ENCODE results near the gene GJB1. TPM values are rescaled to one million over a fixed set of nuclear protein-coding genes. Genes with fewer than 3 reads are reported as not detected.
A peak's percentile ranks its signal among the peaks of the same experiment; 100 is the strongest.
"Not testable (repeated sequence)": the region's sequence is repeated elsewhere in the genome, so short reads cannot be mapped to it uniquely, and the experiment has no call there.

Gene GJB1
- not detected for total RNA-seq

GRCh38 chrX:71222929-71223328, at the start of gene GJB1:
Gene GJB1, plus strand, starts transcription at chrX:71223224. Its CDS starts 484 bp downstream, at chrX:71223708.
- TF ChIP-seq CTCF (IDR thresholded peaks at IDR 0.05) = no peak
- H3K27ac ChIP-seq = no peak within 1 kb of the TSS
- H3K4me1 ChIP-seq = no peaks in the 10 kb centered on the region
- no peaks in the 10 kb centered on the region for H3K9me3 ChIP-seq
- no peak within 1 kb of the TSS for H3K4me3 ChIP-seq
- H3K36me3 ChIP-seq = no peaks in the 10 kb centered on the region
- DNase-seq (ENCODE audit: low spot score) = no peak
- no peaks in the 10 kb centered on the region for H3K27me3 ChIP-seq

GRCh38 chrX:71173440-71173839, 49.6 kb upstream of the GJB1 start:
- Histone ChIP-seq H3K9me3 (no peaks in the 10 kb centered on the region), H3K27me3 (no peaks in the 10 kb centered on the region)
- no peak for DNase-seq (ENCODE audit: low spot score)

DNA sequence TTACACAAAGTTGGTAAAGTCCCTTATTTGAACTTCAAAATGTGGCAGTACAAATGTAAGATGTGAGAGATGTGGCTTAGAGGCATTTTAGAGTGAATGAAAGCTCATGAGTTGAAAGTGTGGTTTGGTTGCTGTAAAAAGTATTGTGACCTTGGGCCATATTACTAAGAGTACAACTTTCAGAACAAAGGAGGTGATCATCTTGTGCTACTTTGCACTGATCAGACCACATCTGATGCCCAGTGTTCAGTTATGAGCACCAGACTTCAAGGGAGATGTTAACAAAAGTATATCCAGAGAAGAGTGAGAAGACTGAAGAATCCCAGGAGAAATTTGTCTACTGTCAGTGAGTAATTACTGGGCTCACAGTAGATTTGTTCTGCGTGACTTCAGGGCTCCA, 48.2 kb upstream of the GJB1 start:
- Histone ChIP-seq H3K4me3 (no peak overlapping the region), H3K27me3 (no peaks in the 10 kb centered on the region), H3K4me1 (no peaks in the 10 kb centered on the region), H3K36me3 (no peaks in the 10 kb centered on the region), H3K9me3 (no peaks in the 10 kb centered on the region), H3K27ac (no peak overlapping the region)
- no peak for DNase-seq (ENCODE audit: low spot score)
- TF ChIP-seq CTCF (IDR thresholded peaks at IDR 0.05) = no peak

More at GRCh38 chrX:71173440-71173839, 49.6 kb upstream of the GJB1 start:
- TF ChIP-seq CTCF (IDR thresholded peaks at IDR 0.05) = no peak
- Histone ChIP-seq H3K4me1 (no peaks in the 10 kb centered on the region), H3K36me3 (no peaks in the 10 kb centered on the region), H3K4me3 (no peak overlapping the region), H3K27ac (no peak overlapping the region)

GRCh38 chrX:71175531-71175930, 47.5 kb upstream of the GJB1 start:
- no peaks in the 10 kb centered on the region for H3K4me1 ChIP-seq
- no peaks in the 10 kb centered on the region for H3K9me3 ChIP-seq
- no peak overlapping the region for H3K4me3 ChIP-seq
- no peak for TF ChIP-seq CTCF (IDR thresholded peaks at IDR 0.05)
- H3K27ac ChIP-seq = no peak overlapping the region
- DNase-seq (ENCODE audit: low spot score) = no peak
- no peaks in the 10 kb centered on the region for H3K36me3 ChIP-seq
- no peaks in the 10 kb centered on the region for H3K27me3 ChIP-seq

GRCh38 chrX:71177327-71177726, 45.7 kb upstream of the GJB1 start:
- no peak for TF ChIP-seq CTCF (IDR thresholded peaks at IDR 0.05)
- H3K4me1 ChIP-seq = no peaks in the 10 kb centered on the region
- H3K27ac ChIP-seq = no peak overlapping the region
- no peak for DNase-seq (ENCODE audit: low spot score)
- H3K4me3 ChIP-seq = no peak overlapping the region
- no peaks in the 10 kb centered on the region for H3K36me3 ChIP-seq
- no peaks in the 10 kb centered on the region for H3K9me3 ChIP-seq
- H3K27me3 ChIP-seq = no peaks in the 10 kb centered on the region

DNA sequence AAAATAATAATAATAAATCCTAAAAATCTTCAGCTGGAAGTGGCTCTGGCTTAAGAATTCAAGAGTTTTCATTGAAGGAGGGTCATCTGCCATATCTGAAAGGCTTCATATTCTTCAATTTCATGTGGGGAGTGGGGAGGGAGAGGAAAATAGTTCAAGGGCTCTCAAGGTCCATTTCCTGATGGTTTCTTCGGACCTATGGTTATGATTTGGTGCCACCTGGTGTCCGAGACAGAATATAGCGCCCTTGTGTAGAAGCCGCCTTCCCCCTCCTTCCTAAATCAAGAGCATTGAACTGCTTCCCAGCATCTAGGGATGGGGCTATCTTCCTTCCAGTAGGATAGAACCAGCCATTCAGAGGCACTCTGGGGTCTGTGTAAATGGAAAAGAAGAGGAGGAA, 44.1 kb upstream of the GJB1 start:
- no peak overlapping the region for H3K27ac ChIP-seq
- peak; percentile 67 for DNase-seq (ENCODE audit: low spot score)
- TF ChIP-seq CTCF (IDR thresholded peaks at IDR 0.05) = peak; percentile 50 to 81

GRCh38 chrX:71180579-71181265, 42.3 kb upstream of the GJB1 start:
- H3K36me3 ChIP-seq; DNase-seq (ENCODE audit: low spot score); H3K4me3 ChIP-seq; H3K9me3 ChIP-seq; H3K27ac ChIP-seq; H3K27me3 ChIP-seq; H3K4me1 ChIP-seq: not testable (repeated sequence)

More for the DNA sequence above, 44.1 kb upstream of the GJB1 start:
- H3K9me3 ChIP-seq = no peaks in the 10 kb centered on the region
- peaks cover 0 to 6% of the 10 kb centered on the region in 2 donors for H3K4me1 ChIP-seq
- no peak overlapping the region for H3K4me3 ChIP-seq
- H3K36me3 ChIP-seq = no peaks in the 10 kb centered on the region
- no peaks in the 10 kb centered on the region for H3K27me3 ChIP-seq
